ENCODE data around the gene SHMT2.
A peak's percentile ranks its signal among the peaks of the same experiment; 100 is the strongest.

The SHMT2 gene

GRCh38 chr12:57241402-57242310 is 12.1 kb downstream of the SHMT2 start:
- no peak for DNase-seq

DNA sequence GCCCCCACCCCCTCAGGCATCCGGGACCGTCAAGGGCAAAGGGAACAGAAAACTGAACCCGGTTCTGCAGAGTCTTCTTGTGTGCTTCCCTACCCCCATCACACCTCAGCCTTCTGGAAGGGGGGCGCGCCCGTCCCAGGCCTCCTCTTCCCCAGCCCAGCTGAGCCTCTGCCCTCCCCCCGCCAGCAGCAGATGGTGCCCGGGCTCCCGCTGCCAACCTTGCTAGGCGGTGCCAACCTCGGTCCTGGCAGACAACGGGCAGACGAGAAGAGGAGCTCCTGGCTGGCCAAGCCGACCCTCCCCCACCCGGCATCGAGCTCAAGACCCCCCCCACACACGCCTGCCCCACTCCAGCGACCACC is 12.8 kb downstream of the SHMT2 start:
- no peak for DNase-seq

GRCh38 chr12:57242691-57243454 is 13.4 kb downstream of the SHMT2 start:
- peak; percentile 66 for DNase-seq

GRCh38 chr12:57243521-57244311 is 14.2 kb downstream of the SHMT2 start:
- DNase-seq, result peak; percentile 82

GRCh38 chr12:57244312-57244696 is 14.8 kb downstream of the SHMT2 start:
- DNase-seq, result no peak

DNA sequence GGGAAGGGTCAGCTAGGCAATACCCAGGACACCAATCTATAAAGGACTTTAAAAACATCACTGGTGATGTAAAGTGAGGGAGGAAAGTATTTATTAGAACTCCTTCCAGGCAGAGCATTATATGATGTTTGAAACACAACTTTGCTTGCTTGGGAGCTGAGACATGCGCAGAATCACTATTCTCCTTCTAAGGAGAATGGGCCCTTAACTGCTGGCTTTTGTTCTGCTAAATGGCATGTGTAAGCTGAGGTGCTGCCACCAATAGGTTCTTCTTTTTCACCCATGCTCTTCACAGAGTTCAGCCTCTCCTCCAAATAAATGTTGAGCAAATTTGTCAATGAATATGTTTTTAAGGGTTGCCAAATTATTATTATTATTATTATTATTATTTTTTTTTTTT is 17.5 kb downstream of the SHMT2 start:
- no peak for DNase-seq

GRCh38 chr12:57248934-57249742 is 19.6 kb downstream of the SHMT2 start:
- DNase-seq, result no peak

GRCh38 chr12:57250541-57250940 is 21.0 kb downstream of the SHMT2 start:
- no peak for DNase-seq

- no peak for DNase-seq
Observed at GRCh38 chr12:57250956-57251355, 21.4 kb downstream of the SHMT2 start, which contains the start of gene STAC3. STAC3 (minus strand) TSS chr12:57251187; CDS start chr12:57249636, 1,551 bp downstream.

DNA sequence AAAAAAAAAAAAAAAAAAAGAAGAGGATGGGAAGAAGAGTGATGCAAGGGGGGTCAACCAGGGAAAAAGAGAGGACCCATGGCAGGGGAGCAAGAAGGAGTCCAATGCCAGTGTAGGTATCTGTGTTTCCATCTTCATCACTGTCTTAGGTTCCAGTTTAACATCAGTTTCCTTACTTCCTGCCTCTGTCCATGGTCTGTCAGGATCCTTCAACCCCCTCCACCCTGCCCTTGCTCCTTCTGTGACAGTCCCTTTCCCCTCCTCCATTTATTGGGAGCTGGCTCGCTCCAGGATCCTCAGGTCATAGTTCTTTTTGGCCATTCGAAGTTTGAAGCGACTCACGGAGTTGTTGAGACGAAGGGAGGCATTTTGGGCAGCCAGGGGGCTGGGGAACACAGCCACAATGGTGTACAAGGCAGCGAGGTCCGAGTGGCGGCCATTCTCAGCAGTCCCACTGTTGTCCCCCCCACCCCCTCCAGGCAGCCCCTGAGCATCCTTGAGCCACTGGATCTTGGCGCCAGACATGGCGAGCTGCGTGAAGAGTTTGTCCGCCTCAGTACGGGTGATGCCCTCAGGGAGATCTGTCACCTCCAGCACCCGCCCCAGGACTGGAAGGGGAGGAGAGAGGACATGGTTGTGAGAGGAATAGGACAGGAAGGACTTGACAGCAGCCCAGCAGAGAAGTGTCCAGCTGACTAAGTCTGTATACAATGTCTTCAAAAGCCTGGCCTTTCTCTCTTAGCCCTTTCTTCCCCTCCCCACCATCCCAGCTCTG is 25.2 kb downstream of the SHMT2 start:
- DNase-seq, result no peak

DNA sequence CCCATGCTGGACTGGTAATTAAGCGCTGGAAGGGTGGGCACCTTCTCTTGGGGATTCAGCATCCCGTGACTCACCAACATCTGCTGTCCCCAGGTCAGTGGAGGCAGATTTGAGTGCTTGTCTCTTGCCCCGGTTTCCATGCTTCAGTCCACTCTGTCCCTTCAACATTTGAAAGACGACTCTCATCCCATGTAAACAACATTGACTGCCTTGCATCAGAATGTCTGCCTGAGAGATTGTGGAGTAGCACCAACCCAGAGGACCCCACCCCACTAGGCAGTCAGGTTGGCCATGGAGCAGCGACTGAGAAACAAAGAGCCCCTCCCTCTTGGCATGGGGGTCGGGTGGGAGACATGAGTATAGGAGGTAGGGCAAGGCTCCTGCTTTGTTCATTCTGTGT is 26.4 kb downstream of the SHMT2 start:
- no peak for DNase-seq

GRCh38 chr12:57258977-57259970 is 29.8 kb downstream of the SHMT2 start:
- DNase-seq, result no peak

DNA sequence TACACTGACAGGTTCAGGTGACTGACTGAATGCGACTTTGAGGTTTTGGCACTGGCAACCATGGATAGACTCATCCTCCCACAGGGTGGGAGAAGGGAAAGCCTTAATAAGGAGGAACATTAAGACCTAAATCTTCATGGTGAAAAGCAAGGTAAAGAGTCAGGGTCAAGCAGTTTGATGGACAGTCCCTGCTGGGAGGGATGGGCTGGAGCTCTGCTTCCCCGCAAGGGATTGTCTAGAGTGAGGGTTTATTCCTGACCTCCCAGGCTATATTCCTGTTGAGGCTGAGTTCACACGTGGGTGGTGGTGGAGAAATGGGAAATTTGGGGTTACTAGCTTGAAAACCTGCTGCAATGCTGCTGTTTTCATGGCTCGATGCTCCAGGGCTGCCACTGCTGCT is 30.9 kb downstream of the SHMT2 start:
- no peak for DNase-seq

GRCh38 chr12:57261428-57261865 is 31.9 kb downstream of the SHMT2 start:
- no peak for DNase-seq

GRCh38 chr12:57262126-57262822 is 32.8 kb downstream of the SHMT2 start:
- DNase-seq, result no peak

- DNase-seq, result no peak
Observed at GRCh38 chr12:57263096-57263495, 33.6 kb downstream of the SHMT2 start.

DNA sequence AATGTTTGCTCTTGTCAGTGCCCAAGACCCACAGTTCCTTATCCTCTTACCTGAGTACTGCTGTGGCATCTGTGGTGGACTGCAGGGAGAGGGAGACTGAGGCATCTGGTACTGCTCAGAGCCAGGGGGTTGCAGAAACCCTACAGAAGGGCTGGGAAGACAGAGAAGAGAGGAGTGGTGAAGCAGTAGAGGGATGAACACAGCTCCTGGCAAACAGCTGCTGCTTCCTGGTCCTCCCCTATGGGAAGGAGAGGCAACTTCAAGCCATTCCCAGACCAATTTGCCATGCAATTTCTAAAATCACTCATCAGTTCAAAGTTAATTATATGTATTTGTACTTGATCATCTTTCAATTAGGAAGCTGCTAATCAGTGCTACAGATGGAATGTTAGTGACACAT is 37.2 kb downstream of the SHMT2 start:
- DNase-seq, result no peak

- no peak for DNase-seq
Observed at GRCh38 chr12:57268264-57268663, 38.8 kb downstream of the SHMT2 start.

DNA sequence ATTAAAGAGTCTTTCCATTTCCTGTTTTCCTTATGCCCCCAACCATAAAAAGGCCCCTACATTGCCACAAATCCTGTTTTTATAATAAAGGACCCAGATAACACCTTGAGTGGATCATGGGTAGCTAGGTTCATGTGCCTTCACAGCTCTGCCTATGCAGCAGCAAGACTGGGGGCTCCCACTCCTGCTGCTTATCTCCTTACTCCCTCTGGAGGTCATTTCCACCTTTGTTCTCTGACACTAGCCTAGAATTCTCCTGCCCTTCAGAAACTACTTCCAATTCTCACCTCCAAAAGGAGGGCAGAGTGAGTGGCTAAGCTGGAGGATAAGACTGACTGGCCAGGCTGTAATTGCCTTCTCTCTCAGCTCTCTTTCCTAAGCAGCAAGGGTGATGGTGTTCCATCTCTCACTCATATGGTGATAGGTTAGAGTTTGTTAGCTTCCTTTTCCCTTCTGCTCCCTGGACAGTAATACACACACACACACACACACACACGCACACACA is 41.5 kb downstream of the SHMT2 start:
- DNase-seq, result no peak

All from CD4-positive, alpha-beta T cell treated with Interleukin-10 for 1 hour (primary cell).